ENCODE results near the gene ZNF80.

DNA sequence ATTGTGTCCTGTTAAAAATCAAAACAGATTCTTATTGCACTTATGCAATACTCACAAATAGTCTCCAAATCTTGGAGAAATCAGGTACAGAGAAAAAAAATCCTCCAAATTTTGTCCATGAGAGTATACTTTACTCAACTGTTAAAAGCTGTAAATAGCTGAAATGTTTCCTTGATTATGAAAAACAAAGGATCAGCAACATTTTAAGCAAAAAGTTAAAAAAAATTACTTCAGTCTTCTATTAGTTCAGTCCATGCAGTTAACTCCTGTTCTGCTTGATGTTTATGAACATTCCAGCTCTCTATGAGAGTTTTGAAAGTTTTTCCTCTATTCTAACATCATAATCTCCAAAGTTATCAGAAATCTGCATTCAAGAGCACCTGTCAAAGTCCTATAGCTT lies 22.8 kb upstream of the ZNF80 start:
- TF ChIP-seq POLR2A (IDR thresholded peaks at IDR 0.05) (no peak), POLR2AphosphoS5 (IDR thresholded peaks at IDR 0.05) (no peak), EP300 (IDR thresholded peaks at IDR 0.05) (no peak)
- TF ChIP-seq, protein P1, sequence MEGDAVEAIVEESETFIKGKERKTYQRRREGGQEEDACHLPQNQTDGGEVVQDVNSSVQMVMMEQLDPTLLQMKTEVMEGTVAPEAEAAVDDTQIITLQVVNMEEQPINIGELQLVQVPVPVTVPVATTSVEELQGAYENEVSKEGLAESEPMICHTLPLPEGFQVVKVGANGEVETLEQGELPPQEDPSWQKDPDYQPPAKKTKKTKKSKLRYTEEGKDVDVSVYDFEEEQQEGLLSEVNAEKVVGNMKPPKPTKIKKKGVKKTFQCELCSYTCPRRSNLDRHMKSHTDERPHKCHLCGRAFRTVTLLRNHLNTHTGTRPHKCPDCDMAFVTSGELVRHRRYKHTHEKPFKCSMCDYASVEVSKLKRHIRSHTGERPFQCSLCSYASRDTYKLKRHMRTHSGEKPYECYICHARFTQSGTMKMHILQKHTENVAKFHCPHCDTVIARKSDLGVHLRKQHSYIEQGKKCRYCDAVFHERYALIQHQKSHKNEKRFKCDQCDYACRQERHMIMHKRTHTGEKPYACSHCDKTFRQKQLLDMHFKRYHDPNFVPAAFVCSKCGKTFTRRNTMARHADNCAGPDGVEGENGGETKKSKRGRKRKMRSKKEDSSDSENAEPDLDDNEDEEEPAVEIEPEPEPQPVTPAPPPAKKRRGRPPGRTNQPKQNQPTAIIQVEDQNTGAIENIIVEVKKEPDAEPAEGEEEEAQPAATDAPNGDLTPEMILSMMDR (IDR thresholded peaks at IDR 0.05): no peak

All from suprapubic skin (tissue), 4 donors.